Measurements from ENCODE around the gene TMPRSS5.

The TMPRSS5 gene

GRCh38 chr11:113690619-113691569, 15.2 kb downstream of the TMPRSS5 start:
- Histone ChIP-seq H3K4me3 (no peak overlapping the region), H3K9me3 (ENCODE audit: low read depth, low read length) (no peaks in the 10 kb centered on the region), H3K9ac (ENCODE audit: insufficient read length) (no peak overlapping the region), H3K27ac (no peak overlapping the region), H3K36me3 (ENCODE audit: insufficient read depth, low read length) (no peaks in the 10 kb centered on the region)
- no peak for DNase-seq (ENCODE audit: low read depth, low spot score)
- TF ChIP-seq FOXP2 (optimal IDR thresholded peaks at IDR 0.05; ENCODE audit: control extremely low read depth, extremely low read length, insufficient read depth): no peak
- no peak for TF ChIP-seq POLR2AphosphoS5 (IDR thresholded peaks at IDR 0.05; ENCODE audit: borderline replicate concordance, low read depth, low read length)
- no peak for TF ChIP-seq EZH2 (IDR thresholded peaks at IDR 0.05)

GRCh38 chr11:113689768-113690618, 16.1 kb downstream of the TMPRSS5 start:
- Histone ChIP-seq H3K9ac (ENCODE audit: insufficient read length) (no peak overlapping the region), H3K9me3 (ENCODE audit: low read depth, low read length) (no peaks in the 10 kb centered on the region), H3K27ac (no peak overlapping the region), H3K36me3 (ENCODE audit: insufficient read depth, low read length) (no peaks in the 10 kb centered on the region), H3K4me3 (no peak overlapping the region)
- DNase-seq (ENCODE audit: low read depth, low spot score): no peak
- no peak for TF ChIP-seq EZH2 (IDR thresholded peaks at IDR 0.05)
- TF ChIP-seq POLR2AphosphoS5 (IDR thresholded peaks at IDR 0.05; ENCODE audit: borderline replicate concordance, low read depth, low read length): no peak
- no peak for TF ChIP-seq FOXP2 (optimal IDR thresholded peaks at IDR 0.05; ENCODE audit: control extremely low read depth, extremely low read length, insufficient read depth)

- H3K36me3 ChIP-seq (ENCODE audit: insufficient read depth, low read length): no peaks in the 10 kb centered on the region
- TF ChIP-seq FOXP2 (optimal IDR thresholded peaks at IDR 0.05; ENCODE audit: control extremely low read depth, extremely low read length, insufficient read depth) (no peak), EZH2 (IDR thresholded peaks at IDR 0.05) (no peak)
- no peak overlapping the region for H3K4me3 ChIP-seq
- DNase-seq (ENCODE audit: low read depth, low spot score): no peak
- H3K27ac ChIP-seq: no peak overlapping the region
- H3K9ac ChIP-seq (ENCODE audit: insufficient read length): no peak overlapping the region
- H3K9me3 ChIP-seq (ENCODE audit: low read depth, low read length): no peaks in the 10 kb centered on the region
Observed at GRCh38 chr11:113685654-113686359, 20.3 kb downstream of the TMPRSS5 start.

- Histone ChIP-seq H3K27ac (no peak overlapping the region), H3K9ac (ENCODE audit: insufficient read length) (no peak overlapping the region), H3K9me3 (ENCODE audit: low read depth, low read length) (no peaks in the 10 kb centered on the region), H3K4me3 (no peak overlapping the region), H3K36me3 (ENCODE audit: insufficient read depth, low read length) (no peaks in the 10 kb centered on the region)
- TF ChIP-seq FOXP2 (optimal IDR thresholded peaks at IDR 0.05; ENCODE audit: control extremely low read depth, extremely low read length, insufficient read depth) (no peak), POLR2AphosphoS5 (IDR thresholded peaks at IDR 0.05; ENCODE audit: borderline replicate concordance, low read depth, low read length) (no peak), EZH2 (IDR thresholded peaks at IDR 0.05) (no peak)
- DNase-seq (ENCODE audit: low read depth, low spot score): no peak
Observed at GRCh38 chr11:113684496-113684895, 21.6 kb downstream of the TMPRSS5 start.

GRCh38 chr11:113683481-113684046, 22.5 kb downstream of the TMPRSS5 start:
- H3K4me3 ChIP-seq: no peak overlapping the region
- TF ChIP-seq FOXP2 (optimal IDR thresholded peaks at IDR 0.05; ENCODE audit: control extremely low read depth, extremely low read length, insufficient read depth) (no peak), POLR2AphosphoS5 (IDR thresholded peaks at IDR 0.05; ENCODE audit: borderline replicate concordance, low read depth, low read length) (no peak), EZH2 (IDR thresholded peaks at IDR 0.05) (no peak)
- H3K9ac ChIP-seq (ENCODE audit: insufficient read length): no peak overlapping the region
- H3K9me3 ChIP-seq (ENCODE audit: low read depth, low read length): no peaks in the 10 kb centered on the region
- no peaks in the 10 kb centered on the region for H3K36me3 ChIP-seq (ENCODE audit: insufficient read depth, low read length)
- no peak overlapping the region for H3K27ac ChIP-seq
- DNase-seq (ENCODE audit: low read depth, low spot score): no peak

- TF ChIP-seq POLR2AphosphoS5 (IDR thresholded peaks at IDR 0.05; ENCODE audit: borderline replicate concordance, low read depth, low read length) (no peak), FOXP2 (optimal IDR thresholded peaks at IDR 0.05; ENCODE audit: control extremely low read depth, extremely low read length, insufficient read depth) (no peak)
- no peaks in the 10 kb centered on the region for H3K9me3 ChIP-seq (ENCODE audit: low read depth, low read length)
- H3K27ac ChIP-seq: no peak overlapping the region
- H3K9ac ChIP-seq (ENCODE audit: insufficient read length): no peak overlapping the region
- H3K36me3 ChIP-seq (ENCODE audit: insufficient read depth, low read length): no peaks in the 10 kb centered on the region
- H3K4me3 ChIP-seq: no peak overlapping the region
- DNase-seq (ENCODE audit: low read depth, low spot score): no peak
Observed at GRCh38 chr11:113681711-113682413, 24.2 kb downstream of the TMPRSS5 start.

- no peak for DNase-seq (ENCODE audit: low read depth, low spot score)
- no peak overlapping the region for H3K4me3 ChIP-seq
- H3K9me3 ChIP-seq (ENCODE audit: low read depth, low read length): no peaks in the 10 kb centered on the region
- TF ChIP-seq EZH2 (IDR thresholded peaks at IDR 0.05) (no peak), POLR2AphosphoS5 (IDR thresholded peaks at IDR 0.05; ENCODE audit: borderline replicate concordance, low read depth, low read length) (no peak), FOXP2 (optimal IDR thresholded peaks at IDR 0.05; ENCODE audit: control extremely low read depth, extremely low read length, insufficient read depth) (no peak)
- H3K36me3 ChIP-seq (ENCODE audit: insufficient read depth, low read length): no peaks in the 10 kb centered on the region
- no peak overlapping the region for H3K9ac ChIP-seq (ENCODE audit: insufficient read length)
- no peak overlapping the region for H3K27ac ChIP-seq
Observed at GRCh38 chr11:113681282-113681681, 24.8 kb downstream of the TMPRSS5 start.

All from SK-N-MC (cell line).